Body of pancreas (tissue), 4 donors: ENCODE data around the gene MAB21L2.

ENCODE experiments used
- POLR2A ChIP-seq, 3 donors: fragments of 450-650 bp; IDR thresholded peaks; one replicate each; pipeline ENCODE4 v1.6.1; 2016; ENCODE audit warnings: antibody characterized with exemption in 3 of 3, mild to moderate bottlenecking in 2 of 3
- TF ChIP-seq, protein P1 (sequence below), 7 experiments: fragments of 450-650 bp in 4 of 7; fragments of 200-600 bp in 3 of 7; sonication (generic) in 3 of 7; IDR thresholded peaks; one replicate each; pipeline ENCODE4 v1.5.1; 2016 to 2019; ENCODE audit warnings: antibody characterized with exemption in 7 of 7

DNA sequence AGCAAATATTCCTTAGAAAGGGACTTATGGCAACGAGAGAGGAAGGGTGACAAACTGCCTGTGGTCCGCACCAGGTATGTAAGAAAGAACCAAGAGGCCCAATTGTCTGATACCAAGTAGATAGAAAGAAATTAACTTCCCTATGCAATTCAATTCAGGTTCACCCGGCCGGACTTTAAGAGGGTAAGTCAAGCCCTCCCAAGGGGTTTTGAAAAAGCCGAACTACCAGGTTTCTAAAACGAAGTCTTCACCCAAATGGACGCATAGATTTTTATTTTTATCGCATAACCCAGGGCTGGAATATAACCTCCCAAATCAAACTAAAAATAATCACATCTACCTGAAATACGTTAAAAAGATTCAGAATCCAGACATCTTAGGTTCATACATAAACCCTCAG is 1.6 kb upstream of the MAB21L2 start:
- no peak for TF ChIP-seq POLR2A (IDR thresholded peaks at IDR 0.05)
- TF ChIP-seq, protein P1, sequence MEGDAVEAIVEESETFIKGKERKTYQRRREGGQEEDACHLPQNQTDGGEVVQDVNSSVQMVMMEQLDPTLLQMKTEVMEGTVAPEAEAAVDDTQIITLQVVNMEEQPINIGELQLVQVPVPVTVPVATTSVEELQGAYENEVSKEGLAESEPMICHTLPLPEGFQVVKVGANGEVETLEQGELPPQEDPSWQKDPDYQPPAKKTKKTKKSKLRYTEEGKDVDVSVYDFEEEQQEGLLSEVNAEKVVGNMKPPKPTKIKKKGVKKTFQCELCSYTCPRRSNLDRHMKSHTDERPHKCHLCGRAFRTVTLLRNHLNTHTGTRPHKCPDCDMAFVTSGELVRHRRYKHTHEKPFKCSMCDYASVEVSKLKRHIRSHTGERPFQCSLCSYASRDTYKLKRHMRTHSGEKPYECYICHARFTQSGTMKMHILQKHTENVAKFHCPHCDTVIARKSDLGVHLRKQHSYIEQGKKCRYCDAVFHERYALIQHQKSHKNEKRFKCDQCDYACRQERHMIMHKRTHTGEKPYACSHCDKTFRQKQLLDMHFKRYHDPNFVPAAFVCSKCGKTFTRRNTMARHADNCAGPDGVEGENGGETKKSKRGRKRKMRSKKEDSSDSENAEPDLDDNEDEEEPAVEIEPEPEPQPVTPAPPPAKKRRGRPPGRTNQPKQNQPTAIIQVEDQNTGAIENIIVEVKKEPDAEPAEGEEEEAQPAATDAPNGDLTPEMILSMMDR (IDR thresholded peaks at IDR 0.05): no peak
